Central memory CD8-positive, alpha-beta T cell (primary cell): ENCODE measurements around the gene RIF1.

ENCODE experiments used
- ATAC-seq: fragments of 150-1000 bp; cut with Tn5 transposase; replicated peaks from 2 replicates; pipeline ENCODE4 v1.10.0; 2022; ENCODE audit warnings: mild to moderate bottlenecking, moderate FRiP score, moderate number of reproducible peaks; ENCODE audit not compliant: poor library complexity, severe bottlenecking; ENCODE audit errors: extremely low read depth
- DNase-seq, 2 donors: peaks; one replicate each; pipeline ENCODE4 v3.0.0; 2021; ENCODE audit warnings: low spot score in 2 of 2
- H3K27ac Mint-ChIP-seq: one replicate; pipeline ENCODE4 v1.8.0; 2022; ENCODE audit warnings: low read depth, mild to moderate bottlenecking, moderate library complexity, mixed read lengths
- H3K27me3 Mint-ChIP-seq: one replicate; pipeline ENCODE4 v1.8.0; 2022; ENCODE audit warnings: mixed read lengths
- H3K36me3 Mint-ChIP-seq: one replicate; pipeline ENCODE4 v1.8.0; 2022; ENCODE audit warnings: mild to moderate bottlenecking, moderate library complexity, mixed read lengths; ENCODE audit not compliant: insufficient read depth
- H3K4me1 Mint-ChIP-seq: one replicate; pipeline ENCODE4 v1.8.0; 2022; ENCODE audit warnings: mixed read lengths
- H3K4me3 Mint-ChIP-seq: one replicate; pipeline ENCODE4 v1.8.0; 2022; ENCODE audit warnings: mild to moderate bottlenecking, moderate library complexity, mixed read lengths
- H3K9me3 Mint-ChIP-seq: one replicate; pipeline ENCODE4 v1.8.0; 2022; ENCODE audit warnings: mixed read lengths

RIF1 gene

GRCh38 chr2:151439127-151439526 is 29.4 kb downstream of the RIF1 start:
- H3K36me3 Mint-ChIP-seq: peaks cover 66% of the 10 kb centered on the region
- peaks cover 8% of the 10 kb centered on the region for H3K4me1 Mint-ChIP-seq
- no peaks in the 10 kb centered on the region for H3K9me3 Mint-ChIP-seq
- ATAC-seq: no peak
- H3K27ac Mint-ChIP-seq: no peak overlapping the region
- no peak for DNase-seq
- no peak overlapping the region for H3K4me3 Mint-ChIP-seq
- H3K27me3 Mint-ChIP-seq: no peaks in the 10 kb centered on the region

- H3K27ac Mint-ChIP-seq: no peak overlapping the region
- H3K4me3 Mint-ChIP-seq: no peak overlapping the region
- peaks cover 6% of the 10 kb centered on the region for H3K4me1 Mint-ChIP-seq
- DNase-seq (no peak), ATAC-seq (no peak)
- H3K9me3 Mint-ChIP-seq: no peaks in the 10 kb centered on the region
- no peaks in the 10 kb centered on the region for H3K27me3 Mint-ChIP-seq
- peaks cover 64% of the 10 kb centered on the region for H3K36me3 Mint-ChIP-seq
These were observed 49.7 kb downstream of the RIF1 start for GRCh38 chr2:151459358-151459757.

- H3K36me3 Mint-ChIP-seq: peaks cover 71% of the 10 kb centered on the region
- H3K4me1 Mint-ChIP-seq: peaks cover 19% of the 10 kb centered on the region
- no peak overlapping the region for H3K4me3 Mint-ChIP-seq
- ATAC-seq: no peak
- no peak overlapping the region for H3K27ac Mint-ChIP-seq
- no peaks in the 10 kb centered on the region for H3K9me3 Mint-ChIP-seq
- no peaks in the 10 kb centered on the region for H3K27me3 Mint-ChIP-seq
- DNase-seq: no peak
These were observed 56.1 kb downstream of the RIF1 start for GRCh38 chr2:151465771-151466170.

- Mint-ChIP-seq H3K4me1 (peaks cover 17% of the 10 kb centered on the region), H3K27me3 (no peaks in the 10 kb centered on the region), H3K4me3 (no peak overlapping the region), H3K27ac (no peak overlapping the region), H3K36me3 (peaks cover 69% of the 10 kb centered on the region), H3K9me3 (no peaks in the 10 kb centered on the region)
- ATAC-seq: no peak
- DNase-seq: no peak
These were observed 60.9 kb downstream of the RIF1 start for GRCh38 chr2:151470556-151470955.

GRCh38 chr2:151472966-151473365 is 63.3 kb downstream of the RIF1 start:
- H3K27me3 Mint-ChIP-seq: no peaks in the 10 kb centered on the region
- no peaks in the 10 kb centered on the region for H3K9me3 Mint-ChIP-seq
- no peak overlapping the region for H3K4me3 Mint-ChIP-seq
- peaks cover 11% of the 10 kb centered on the region for H3K4me1 Mint-ChIP-seq
- DNase-seq (no peak), ATAC-seq (no peak)
- H3K27ac Mint-ChIP-seq: no peak overlapping the region
- H3K36me3 Mint-ChIP-seq: peaks cover 59% of the 10 kb centered on the region

GRCh38 chr2:151475071-151475470 is 65.4 kb downstream of the RIF1 start:
- Mint-ChIP-seq H3K27me3 (no peaks in the 10 kb centered on the region), H3K4me1 (peaks cover 11% of the 10 kb centered on the region), H3K36me3 (peaks cover 47% of the 10 kb centered on the region), H3K9me3 (no peaks in the 10 kb centered on the region), H3K4me3 (no peak overlapping the region), H3K27ac (no peak overlapping the region)
- ATAC-seq (no peak), DNase-seq (no peak)

- ATAC-seq (no peak), DNase-seq (no peak)
- Mint-ChIP-seq H3K36me3 (peaks cover 43% of the 10 kb centered on the region), H3K4me3 (no peak overlapping the region), H3K27ac (no peak overlapping the region), H3K4me1 (peaks cover 11% of the 10 kb centered on the region), H3K27me3 (no peaks in the 10 kb centered on the region), H3K9me3 (no peaks in the 10 kb centered on the region)
These were observed 66.6 kb downstream of the RIF1 start for GRCh38 chr2:151476287-151476686.

GRCh38 chr2:151478011-151478410 is 68.3 kb downstream of the RIF1 start:
- Mint-ChIP-seq H3K27ac (no peak overlapping the region), H3K36me3 (peaks cover 34% of the 10 kb centered on the region), H3K9me3 (no peaks in the 10 kb centered on the region), H3K4me1 (no peaks in the 10 kb centered on the region), H3K4me3 (no peak overlapping the region), H3K27me3 (no peaks in the 10 kb centered on the region)
- DNase-seq: no peak
- ATAC-seq: no peak

GRCh38 chr2:151481744-151482143 is 72.0 kb downstream of the RIF1 start:
- no peak for ATAC-seq
- H3K36me3 Mint-ChIP-seq: peaks cover 12% of the 10 kb centered on the region

GRCh38 chr2:151482171-151482725 is 72.5 kb downstream of the RIF1 start:
- H3K9me3 Mint-ChIP-seq: no peaks in the 10 kb centered on the region
- ATAC-seq: no peak
- H3K4me1 Mint-ChIP-seq: no peaks in the 10 kb centered on the region
- H3K4me3 Mint-ChIP-seq: no peak overlapping the region
- no peak overlapping the region for H3K27ac Mint-ChIP-seq
- peaks cover 11% of the 10 kb centered on the region for H3K36me3 Mint-ChIP-seq
- H3K27me3 Mint-ChIP-seq: no peaks in the 10 kb centered on the region
- DNase-seq: no peak

More at GRCh38 chr2:151481744-151482143, 72.0 kb downstream of the RIF1 start:
- DNase-seq: no peak
- Mint-ChIP-seq H3K9me3 (no peaks in the 10 kb centered on the region), H3K4me1 (no peaks in the 10 kb centered on the region), H3K4me3 (no peak overlapping the region), H3K27me3 (no peaks in the 10 kb centered on the region), H3K27ac (no peak overlapping the region)

GRCh38 chr2:151483546-151483945 is 73.8 kb downstream of the RIF1 start:
- ATAC-seq (no peak), DNase-seq (no peak)
- H3K4me1 Mint-ChIP-seq: no peaks in the 10 kb centered on the region
- no peak overlapping the region for H3K4me3 Mint-ChIP-seq
- no peaks in the 10 kb centered on the region for H3K27me3 Mint-ChIP-seq
- H3K9me3 Mint-ChIP-seq: no peaks in the 10 kb centered on the region
- no peak overlapping the region for H3K27ac Mint-ChIP-seq
- peaks cover 9% of the 10 kb centered on the region for H3K36me3 Mint-ChIP-seq

GRCh38 chr2:151484100-151484499 is 74.4 kb downstream of the RIF1 start:
- ATAC-seq (no peak), DNase-seq (no peak)
- H3K36me3 Mint-ChIP-seq: peaks cover 6% of the 10 kb centered on the region
- no peaks in the 10 kb centered on the region for H3K9me3 Mint-ChIP-seq
- H3K27ac Mint-ChIP-seq: no peak overlapping the region
- no peak overlapping the region for H3K4me3 Mint-ChIP-seq
- H3K27me3 Mint-ChIP-seq: no peaks in the 10 kb centered on the region
- no peaks in the 10 kb centered on the region for H3K4me1 Mint-ChIP-seq

GRCh38 chr2:151486053-151486452 is 76.4 kb downstream of the RIF1 start:
- Mint-ChIP-seq H3K4me1 (no peaks in the 10 kb centered on the region), H3K36me3 (peaks cover 3% of the 10 kb centered on the region), H3K27ac (no peak overlapping the region), H3K27me3 (no peaks in the 10 kb centered on the region), H3K4me3 (no peak overlapping the region), H3K9me3 (no peaks in the 10 kb centered on the region)
- no peak for ATAC-seq
- no peak for DNase-seq

GRCh38 chr2:151490276-151490675 is 80.6 kb downstream of the RIF1 start:
- H3K4me3 Mint-ChIP-seq: no peak overlapping the region
- no peaks in the 10 kb centered on the region for H3K9me3 Mint-ChIP-seq
- DNase-seq (no peak), ATAC-seq (no peak)
- H3K27ac Mint-ChIP-seq: no peak overlapping the region
- no peaks in the 10 kb centered on the region for H3K36me3 Mint-ChIP-seq
- H3K4me1 Mint-ChIP-seq: no peaks in the 10 kb centered on the region
- H3K27me3 Mint-ChIP-seq: no peaks in the 10 kb centered on the region
